Measurements from ENCODE around the gene COL2A1.

DNA sequence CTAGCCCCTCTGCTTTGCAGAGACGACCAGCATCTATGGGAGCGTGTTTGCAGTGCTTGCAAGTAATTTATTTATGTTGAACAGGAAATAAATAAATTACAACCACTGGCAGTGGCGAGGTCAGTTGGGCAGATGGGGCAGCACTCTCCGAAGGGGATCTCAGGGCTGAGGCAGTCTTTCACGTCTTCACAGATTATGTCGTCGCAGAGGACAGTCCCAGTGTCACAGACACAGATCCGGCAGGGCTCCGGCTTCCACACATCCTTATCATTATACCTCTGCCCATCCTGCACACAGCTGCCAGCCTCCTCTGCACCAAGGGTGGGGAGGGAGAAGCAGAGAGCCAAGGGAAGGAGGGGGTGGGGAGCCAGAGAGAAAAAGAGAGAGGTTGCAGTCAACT lies 4.5 kb downstream of the COL2A1 start:
- TF ChIP-seq, protein P1, sequence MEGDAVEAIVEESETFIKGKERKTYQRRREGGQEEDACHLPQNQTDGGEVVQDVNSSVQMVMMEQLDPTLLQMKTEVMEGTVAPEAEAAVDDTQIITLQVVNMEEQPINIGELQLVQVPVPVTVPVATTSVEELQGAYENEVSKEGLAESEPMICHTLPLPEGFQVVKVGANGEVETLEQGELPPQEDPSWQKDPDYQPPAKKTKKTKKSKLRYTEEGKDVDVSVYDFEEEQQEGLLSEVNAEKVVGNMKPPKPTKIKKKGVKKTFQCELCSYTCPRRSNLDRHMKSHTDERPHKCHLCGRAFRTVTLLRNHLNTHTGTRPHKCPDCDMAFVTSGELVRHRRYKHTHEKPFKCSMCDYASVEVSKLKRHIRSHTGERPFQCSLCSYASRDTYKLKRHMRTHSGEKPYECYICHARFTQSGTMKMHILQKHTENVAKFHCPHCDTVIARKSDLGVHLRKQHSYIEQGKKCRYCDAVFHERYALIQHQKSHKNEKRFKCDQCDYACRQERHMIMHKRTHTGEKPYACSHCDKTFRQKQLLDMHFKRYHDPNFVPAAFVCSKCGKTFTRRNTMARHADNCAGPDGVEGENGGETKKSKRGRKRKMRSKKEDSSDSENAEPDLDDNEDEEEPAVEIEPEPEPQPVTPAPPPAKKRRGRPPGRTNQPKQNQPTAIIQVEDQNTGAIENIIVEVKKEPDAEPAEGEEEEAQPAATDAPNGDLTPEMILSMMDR (IDR thresholded peaks at IDR 0.05) = no peak
- TF ChIP-seq POLR2A (IDR thresholded peaks at IDR 0.05) = no peak

Data from uterus (tissue), 2 donors.